Panc1 (cell line): ENCODE results near the gene LRMDA.

Source experiments
- POLR2AphosphoS5 ChIP-seq: IDR thresholded peaks from 2 replicates; pipeline ENCODE4 v1.6.1; 2012; ENCODE audit warnings: mild to moderate bottlenecking, low read depth, low read length, moderate library complexity
- REST ChIP-seq, 2 experiments: IDR thresholded peaks; 2 replicates each; pipeline ENCODE4 v1.6.1; 2011 to 2012; ENCODE audit warnings: low read depth in 2 of 2, control low read depth in 1 of 2, low read length in 1 of 2, mild to moderate bottlenecking in 1 of 2, moderate library complexity in 1 of 2; ENCODE audit not compliant: insufficient read depth in 1 of 2
- SIN3A ChIP-seq: IDR thresholded peaks from 2 replicates; pipeline ENCODE4 v1.6.1; 2012; ENCODE audit warnings: low read depth, mild to moderate bottlenecking, low read length, moderate library complexity, borderline replicate concordance; ENCODE audit not compliant: insufficient read depth
- TCF7L2 ChIP-seq: IDR thresholded peaks from 2 replicates; pipeline ENCODE4 v1.6.1; 2011; ENCODE audit warnings: mild to moderate bottlenecking, low read depth, low read length, inconsistent platforms
- TF ChIP-seq, protein P1 (sequence below): fragments of 450-650 bp; IDR thresholded peaks from 2 replicates; pipeline ENCODE4 v1.5.1; 2017; ENCODE audit warnings: mild to moderate bottlenecking

- TF ChIP-seq, protein P1, sequence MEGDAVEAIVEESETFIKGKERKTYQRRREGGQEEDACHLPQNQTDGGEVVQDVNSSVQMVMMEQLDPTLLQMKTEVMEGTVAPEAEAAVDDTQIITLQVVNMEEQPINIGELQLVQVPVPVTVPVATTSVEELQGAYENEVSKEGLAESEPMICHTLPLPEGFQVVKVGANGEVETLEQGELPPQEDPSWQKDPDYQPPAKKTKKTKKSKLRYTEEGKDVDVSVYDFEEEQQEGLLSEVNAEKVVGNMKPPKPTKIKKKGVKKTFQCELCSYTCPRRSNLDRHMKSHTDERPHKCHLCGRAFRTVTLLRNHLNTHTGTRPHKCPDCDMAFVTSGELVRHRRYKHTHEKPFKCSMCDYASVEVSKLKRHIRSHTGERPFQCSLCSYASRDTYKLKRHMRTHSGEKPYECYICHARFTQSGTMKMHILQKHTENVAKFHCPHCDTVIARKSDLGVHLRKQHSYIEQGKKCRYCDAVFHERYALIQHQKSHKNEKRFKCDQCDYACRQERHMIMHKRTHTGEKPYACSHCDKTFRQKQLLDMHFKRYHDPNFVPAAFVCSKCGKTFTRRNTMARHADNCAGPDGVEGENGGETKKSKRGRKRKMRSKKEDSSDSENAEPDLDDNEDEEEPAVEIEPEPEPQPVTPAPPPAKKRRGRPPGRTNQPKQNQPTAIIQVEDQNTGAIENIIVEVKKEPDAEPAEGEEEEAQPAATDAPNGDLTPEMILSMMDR = no peak
- TF ChIP-seq POLR2AphosphoS5 = no peak
- no peak for TF ChIP-seq REST (IDR thresholded peaks at IDR 0.05; ENCODE audit: insufficient read depth in 1 of 2, low read depth in 2 of 2, low read length in 1 of 2)
- TF ChIP-seq SIN3A = no peak
- no peak for TF ChIP-seq TCF7L2
Measured at GRCh38 chr10:75408509-75408875, 22.9 kb upstream of the LRMDA start.
